HG03045 (cell line): Measurements from ENCODE around the gene TMEM120B.
"Not testable (repeated sequence)": the region's sequence is repeated elsewhere in the genome, so short reads cannot be mapped to it uniquely, and the experiment has no call there.

Source experiments
- ATAC-seq: cut with Tn5 transposase; IDR thresholded peaks from one replicate; pipeline ENCODE4 v1.9.1; 2021; ENCODE audit warnings: mild to moderate bottlenecking, moderate library complexity; ENCODE audit not compliant: unreplicated experiment

TMEM120B gene

DNA sequence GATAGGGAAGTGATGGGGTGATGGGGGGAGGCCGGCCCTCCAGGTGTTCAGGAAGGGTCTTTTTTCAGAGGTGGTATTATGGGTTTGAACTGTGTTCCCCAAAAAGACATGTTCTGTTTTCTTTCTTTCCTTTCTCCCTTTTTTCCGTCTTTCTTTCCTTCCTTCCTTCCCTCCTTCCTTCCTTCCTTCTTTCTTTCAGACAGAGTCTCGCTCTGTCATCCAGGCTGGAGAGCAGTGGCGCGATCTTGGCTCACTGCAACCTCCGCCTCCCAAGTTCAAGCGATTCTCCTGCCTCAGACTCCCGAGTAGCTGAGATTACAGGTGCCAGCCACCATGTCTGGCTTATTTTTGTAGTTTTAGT, 3.5 kb upstream of the TMEM120B start:
- ATAC-seq = not testable (repeated sequence)

DNA sequence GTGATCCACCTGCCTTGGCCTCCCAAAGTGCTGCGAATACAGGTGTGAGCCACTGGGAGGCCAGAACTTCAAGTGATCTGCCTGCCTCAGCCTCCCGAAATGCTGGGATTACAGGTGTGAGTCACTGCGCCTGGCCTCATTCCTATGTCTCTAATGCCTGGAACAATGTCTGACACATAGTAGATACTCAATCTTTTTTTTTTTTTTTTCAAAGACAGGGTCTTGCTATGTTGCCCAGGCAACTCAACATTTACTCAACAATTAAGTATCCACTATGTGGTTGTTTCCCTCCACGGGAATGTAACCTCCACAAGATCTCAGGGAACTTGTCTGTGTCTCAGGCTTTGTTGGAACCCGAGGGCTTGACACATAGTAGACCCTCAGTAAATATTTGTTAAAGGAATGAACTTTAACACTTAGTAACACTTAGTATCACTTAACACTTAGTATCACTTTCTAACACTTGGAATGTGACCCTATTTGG, 3.0 kb upstream of the TMEM120B start:
- ATAC-seq = no peak

DNA sequence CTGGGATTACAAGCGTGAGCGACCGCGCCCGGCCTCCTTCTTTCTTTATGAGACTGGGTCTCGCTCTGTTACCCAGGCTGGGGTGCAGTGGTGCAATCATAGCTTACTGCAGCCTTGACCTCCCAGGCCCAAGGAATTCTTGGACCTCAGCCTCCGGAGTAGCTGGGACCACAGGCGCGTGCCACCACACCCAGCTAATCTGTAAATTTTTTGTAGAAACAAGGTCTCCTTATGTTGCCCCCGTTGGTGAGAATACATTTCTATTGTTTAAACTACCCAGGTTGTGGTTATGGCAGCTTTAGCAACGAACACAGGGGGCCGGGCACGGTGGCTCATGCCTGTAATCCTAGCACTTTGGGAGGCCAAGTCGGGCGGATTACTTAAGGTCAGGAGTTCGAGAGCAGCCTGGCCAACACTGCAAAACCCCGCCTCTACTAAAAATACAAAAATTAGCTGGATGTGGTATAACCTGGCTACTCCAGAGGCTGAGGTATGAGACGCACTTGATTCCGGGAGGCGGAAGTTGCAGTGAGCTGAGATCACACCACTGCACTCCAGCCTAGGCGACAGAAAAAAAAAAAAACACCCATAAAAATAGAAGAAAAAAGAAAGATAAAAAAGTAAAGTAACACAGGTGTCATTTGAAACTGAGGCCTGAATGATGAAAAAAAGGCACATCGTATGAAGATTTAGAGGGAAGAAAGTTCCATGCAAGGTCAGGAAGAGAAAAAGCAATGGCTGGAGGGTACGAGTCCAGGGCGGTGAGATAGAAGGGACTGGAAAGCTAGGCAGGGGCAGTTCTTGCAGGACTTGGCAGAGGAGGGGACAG, 977 bp upstream of the TMEM120B start:
- no peak for ATAC-seq

DNA sequence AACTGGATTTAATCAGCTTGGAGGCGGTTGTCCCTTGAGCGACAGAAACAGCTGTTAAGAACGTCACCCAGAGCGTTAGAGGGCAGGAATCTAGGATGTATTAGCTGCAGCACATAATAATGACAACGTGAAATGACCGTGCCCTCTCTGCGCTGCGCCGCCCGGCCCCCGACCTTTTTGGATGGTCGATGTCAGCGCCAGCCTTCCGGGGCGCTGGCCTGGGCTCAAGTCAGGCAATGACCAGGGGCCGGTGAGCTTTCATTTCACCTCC, 427 bp upstream of the TMEM120B start:
- ATAC-seq = peak; percentile 25

DNA sequence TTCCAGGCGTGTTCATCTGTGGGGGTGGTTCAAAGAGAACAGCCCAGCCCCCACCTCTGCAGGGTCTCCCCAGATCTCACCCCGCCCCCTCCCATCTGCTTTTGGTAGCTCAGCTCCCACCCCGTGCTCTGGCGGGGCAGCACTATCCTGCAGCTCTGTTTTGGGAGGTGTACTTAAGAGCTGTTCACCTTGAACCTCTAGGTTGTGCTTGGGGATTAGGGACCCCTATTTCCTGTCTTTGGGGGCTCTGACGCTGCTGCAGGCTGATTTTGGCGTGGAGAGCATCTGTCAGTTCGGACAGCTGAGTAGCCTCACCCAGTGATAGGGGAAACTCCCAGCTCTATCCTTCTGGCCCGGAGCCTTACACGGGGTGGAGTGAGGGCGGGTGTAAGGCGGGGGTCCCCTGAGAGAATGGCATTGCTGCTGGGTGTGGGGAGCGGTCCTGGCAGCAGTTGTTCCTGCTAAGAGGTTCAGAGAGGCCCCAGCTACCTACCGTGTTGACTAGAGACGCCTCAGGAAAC, 765 bp downstream of the TMEM120B start:
- ATAC-seq = no peak

DNA sequence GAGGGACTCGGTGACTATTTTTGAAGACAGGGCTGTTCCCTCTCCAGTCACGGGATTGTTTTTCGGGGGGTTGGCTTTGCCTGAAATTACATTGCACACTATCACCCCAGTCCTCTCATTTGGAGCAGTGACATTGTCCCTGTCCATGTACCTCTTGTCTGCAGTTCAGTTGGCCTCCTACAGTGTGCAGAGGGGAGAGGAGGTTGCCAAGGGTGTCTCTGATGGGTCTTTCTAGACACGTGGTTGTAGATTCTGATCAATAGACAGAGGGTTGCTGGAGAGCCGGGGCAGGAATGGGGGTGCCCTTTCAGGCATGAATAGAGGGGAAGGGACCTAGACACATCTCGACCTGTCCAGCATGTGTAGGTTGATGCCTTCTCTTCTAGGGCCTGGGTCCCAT, 1.2 kb downstream of the TMEM120B start:
- no peak for ATAC-seq

DNA sequence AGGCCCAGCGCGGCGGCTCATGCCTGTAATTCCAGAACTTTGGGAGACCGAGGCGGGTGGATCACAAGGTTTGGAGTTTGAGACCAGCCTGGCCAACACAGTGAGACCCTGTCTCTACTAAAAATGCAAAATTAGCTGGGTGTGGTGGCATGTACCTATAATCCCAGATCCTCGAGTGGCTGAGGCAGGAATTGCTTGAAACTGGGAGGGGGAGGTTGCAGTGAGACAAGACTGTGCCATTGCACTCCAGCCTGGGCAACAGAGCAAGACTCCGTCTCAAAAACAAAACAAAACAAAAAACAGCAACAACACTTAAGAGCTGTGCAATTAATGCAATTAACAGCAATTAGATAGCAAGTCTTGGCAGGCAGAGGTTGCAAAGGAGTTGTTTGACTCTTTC, 2.5 kb downstream of the TMEM120B start:
- not testable (repeated sequence) for ATAC-seq

DNA sequence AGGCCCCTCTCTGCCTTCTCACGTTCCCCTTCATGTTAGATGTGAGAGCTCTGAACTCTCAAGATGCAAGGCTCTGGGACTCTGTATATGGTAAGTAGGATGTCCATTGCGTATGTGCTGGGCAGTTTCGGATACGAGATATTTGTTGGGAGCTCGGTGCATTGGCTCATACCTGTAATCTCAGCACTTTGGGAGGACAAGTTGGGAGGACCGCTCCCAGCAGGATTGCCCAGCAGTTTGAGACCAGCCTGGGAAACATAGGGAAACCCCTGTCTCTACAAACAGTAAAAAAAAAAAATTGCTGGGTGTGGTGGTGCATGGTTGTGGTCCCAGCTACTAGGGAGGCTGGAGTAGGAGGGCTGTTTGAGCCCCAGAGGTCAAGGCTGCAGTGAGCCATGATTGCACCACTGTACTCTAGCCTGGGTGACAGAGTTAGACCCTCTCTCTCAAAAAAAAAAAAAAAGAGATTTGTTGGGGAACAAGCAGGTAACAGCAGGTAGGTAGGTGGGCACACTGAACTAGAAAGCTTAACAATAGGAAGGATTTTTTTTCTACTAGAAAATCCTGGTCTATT, 3.4 kb downstream of the TMEM120B start:
- no peak for ATAC-seq

DNA sequence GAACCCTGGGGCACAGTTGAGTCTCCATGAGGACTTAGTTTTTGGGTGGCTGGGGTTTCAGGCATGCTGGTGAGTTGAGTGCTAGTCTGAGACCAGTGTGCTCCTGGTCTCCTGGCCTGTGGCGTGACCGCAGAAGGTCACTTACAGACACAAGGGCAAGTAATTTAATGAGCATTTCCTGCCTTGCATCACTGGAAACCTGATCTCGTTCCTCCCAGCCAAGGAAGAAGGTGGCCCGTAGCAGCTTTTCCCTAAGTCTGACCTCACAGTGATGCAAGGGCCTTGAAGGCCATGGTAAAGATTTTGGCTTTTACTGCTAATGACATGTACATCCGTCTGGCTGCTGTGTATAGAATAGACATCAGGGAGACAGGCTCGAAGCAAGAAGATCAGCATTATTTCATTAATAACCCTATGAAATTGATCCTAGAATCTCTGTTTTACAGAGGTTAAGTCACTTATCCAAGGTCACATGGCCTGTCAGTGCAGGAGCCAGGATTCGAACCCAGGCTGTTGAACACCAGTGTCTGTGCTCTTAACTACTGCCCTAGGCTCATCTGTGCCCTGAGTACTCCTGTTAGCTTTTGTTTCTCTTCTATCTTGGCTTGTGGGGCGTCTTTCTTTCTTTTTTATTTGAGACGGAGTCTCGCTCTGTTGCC, 4.6 kb downstream of the TMEM120B start:
- ATAC-seq = no peak

DNA sequence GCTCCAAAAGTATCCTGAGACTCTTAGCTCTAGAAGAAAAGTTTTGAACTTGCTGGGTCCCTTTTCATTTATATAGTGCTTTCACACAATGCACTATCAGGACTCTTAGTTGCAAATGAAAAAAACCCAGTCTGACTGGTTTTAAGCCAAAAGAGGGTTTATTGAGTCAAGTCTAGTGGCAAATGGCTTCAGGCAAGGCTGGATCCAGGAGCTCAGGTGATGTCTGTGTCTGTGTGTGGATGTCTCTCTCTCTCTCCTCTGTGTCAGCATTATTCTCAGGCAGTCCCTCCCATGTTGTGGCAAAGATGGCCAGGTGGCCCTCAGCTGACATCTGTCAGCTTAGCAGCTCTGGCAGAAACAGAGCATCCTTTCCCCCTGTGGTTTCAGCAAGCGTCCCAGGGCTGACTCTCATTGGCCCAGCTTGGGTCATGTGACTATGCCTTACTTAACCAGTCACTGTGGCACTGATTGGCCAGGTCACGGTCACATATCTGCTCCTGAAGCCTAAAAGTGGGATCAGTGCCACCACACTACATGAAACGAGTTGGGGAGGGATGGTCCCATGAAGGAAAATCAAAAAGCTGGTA, 6.2 kb downstream of the TMEM120B start:
- no peak for ATAC-seq

DNA sequence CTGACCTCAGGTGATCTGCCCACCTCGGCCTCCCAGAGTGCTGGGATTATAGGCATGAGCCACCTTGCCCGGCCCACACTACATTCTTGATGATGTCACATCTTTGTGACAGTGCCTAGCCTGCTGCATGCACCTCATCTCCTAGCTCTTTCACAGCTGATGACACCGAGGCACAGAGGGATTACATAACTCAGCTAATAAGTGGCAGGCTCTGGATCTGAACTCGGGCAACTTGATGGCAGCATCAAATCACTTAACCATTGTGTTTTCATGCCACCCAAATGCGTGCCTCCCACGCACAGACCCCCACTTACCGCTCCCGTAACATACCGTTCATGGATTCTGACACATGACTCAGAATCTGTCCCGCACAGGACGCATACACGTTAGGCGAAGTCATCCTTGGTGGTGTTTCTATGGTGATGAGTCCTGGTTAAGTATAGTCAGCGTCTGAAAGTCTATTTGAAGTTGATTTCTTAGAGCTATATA, 7.4 kb downstream of the TMEM120B start:
- ATAC-seq = no peak

DNA sequence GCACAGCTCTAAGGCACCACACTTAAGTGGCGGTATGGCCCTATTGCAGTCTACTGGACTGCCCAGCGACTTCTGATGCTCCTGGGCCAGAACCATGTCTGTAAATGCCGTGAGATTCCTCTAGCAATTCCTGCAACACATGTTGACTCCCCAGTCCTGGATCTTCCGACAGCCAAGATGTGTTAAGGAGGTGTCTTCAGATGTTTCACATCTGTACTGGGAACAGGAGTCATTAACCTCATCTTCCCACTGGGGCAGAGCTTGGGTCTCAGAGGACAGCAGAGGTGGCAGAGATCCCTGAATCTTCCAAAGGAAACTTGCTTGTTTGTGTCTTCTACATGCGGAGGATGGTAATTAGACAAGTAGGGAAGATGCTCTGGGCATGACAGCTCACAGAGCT, 8.2 kb downstream of the TMEM120B start:
- no peak for ATAC-seq

DNA sequence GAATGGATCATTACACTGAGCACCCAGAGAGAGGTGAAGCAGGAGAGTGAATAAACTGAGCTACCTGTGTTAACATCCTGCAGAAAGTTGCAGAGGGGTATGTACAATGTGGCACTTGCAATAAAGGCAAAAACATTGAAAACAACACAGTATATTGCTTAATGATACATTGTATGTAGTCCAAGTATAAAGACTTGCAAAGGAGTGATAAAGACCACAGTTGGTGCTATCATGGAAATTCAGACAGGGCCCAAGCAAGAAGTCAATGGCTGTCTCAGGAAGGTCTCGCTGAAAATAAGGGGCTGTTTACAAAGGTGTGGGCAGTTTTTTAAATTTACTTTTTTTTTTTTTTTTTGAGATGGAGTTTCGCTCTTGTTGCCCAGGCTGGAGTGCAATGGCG, 10.0 kb downstream of the TMEM120B start:
- ATAC-seq = no peak

DNA sequence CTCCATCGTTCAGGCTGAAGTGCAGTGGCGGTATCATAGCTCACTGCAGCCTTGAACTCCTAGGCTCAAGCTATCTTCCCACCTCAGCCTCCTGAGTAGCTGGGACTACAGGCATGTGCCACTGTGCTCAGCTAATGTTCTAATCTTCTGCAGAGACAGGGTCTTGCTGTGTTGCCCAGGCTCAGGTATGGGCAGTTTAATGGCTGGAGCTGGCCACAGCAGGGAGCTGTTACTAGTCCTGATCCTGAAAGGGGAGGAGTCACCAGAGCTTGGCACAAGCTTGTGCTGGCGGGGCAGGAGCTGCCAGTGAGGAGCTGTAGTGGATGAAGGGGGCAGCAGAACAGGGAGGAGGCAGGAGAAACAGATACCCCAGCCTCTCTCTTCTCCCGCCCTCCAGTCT, 10.6 kb downstream of the TMEM120B start:
- ATAC-seq = no peak

DNA sequence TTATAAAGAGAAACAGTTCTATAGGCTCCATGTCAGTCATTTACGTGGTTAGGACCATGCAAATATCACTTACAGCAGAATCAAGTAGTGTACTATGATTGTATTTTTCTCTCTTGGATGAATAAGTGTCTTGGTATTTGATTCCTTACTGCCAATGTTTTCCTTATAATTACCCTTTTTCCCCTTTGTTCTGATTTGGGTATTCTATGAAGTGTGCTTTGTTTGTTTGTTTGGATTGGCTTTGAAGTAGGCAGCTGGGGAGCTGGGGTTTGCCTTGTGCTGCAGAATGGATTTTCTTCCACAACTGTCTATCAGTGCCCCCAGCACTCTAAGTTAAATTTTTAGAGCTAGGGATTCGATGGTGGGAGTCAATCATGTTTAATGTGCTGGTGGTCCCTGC, 12.4 kb downstream of the TMEM120B start:
- ATAC-seq = no peak

DNA sequence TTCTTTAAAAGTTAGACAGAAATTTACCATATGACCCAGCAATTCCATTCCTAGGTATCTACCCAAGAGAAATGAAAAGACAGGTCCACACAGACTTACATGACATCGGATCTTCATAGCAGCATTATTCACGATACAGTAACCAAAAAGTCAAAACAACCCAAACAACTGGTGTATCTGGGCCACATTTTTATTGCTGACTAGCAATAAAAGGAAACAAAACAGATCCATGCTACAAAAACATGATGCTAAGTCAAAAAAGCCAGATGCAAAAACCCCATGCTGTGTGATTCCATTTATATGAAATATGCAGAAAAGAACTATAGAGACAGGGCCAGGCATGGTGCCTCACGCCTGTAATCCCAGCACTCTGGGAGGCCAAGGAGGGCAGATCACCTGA, 12.9 kb downstream of the TMEM120B start:
- ATAC-seq = no peak

DNA sequence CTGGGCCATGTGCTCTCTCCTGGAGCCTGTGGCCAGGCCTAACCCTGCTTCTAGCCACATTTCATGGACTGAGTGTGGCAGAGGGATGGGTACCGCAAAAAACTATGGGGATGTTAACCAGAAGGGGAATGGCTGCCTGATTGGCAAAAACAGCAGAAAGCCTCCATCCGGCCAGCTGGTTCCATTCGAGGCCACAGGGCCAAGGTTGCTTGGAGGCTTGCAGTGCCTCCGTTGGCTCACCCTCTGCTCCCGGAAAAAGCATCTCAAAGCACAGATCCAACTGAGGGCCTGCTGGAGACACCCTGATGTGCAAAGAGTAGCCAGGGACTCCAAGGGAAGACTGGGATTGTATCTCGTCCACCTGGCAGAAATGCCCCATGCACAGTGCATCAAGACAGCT, 16.5 kb downstream of the TMEM120B start:
- ATAC-seq = no peak

DNA sequence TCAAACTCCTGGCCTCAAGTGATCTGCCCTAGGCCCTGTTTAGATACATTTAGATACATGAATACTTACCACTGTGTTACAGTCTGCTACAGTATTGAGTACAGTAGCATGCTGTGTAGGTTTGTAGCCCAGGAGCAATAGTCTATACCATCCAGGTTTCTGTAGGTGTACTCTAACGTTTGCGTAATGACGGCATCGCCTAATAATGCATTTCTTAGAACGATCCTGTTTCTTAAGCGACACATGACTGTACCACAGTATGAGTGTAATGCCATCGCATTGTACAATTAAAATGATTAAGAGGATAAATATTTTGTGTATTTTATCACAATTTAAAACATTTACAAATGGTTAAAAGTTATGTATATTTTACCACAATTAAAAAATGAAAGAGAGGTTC, 18.9 kb downstream of the TMEM120B start:
- ATAC-seq = no peak

DNA sequence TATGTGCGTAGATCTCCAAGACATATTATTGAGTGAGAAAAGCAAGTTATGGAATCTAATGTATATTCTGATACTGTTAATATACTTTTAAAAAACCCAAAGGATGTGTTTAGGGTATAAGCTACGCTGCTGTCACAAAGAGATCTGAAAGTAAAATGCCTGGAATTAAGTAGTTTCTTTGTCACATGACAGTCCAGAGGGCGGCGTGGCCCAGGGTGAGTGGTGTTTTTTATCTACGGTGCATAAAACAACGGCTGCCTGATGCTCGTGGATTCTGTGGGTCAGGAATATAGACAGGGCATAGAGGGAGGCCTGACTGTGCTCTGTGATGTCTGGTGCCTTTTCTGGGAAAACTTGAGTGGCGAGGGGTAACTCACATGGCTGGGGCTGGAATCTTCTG, 21.3 kb downstream of the TMEM120B start:
- no peak for ATAC-seq

DNA sequence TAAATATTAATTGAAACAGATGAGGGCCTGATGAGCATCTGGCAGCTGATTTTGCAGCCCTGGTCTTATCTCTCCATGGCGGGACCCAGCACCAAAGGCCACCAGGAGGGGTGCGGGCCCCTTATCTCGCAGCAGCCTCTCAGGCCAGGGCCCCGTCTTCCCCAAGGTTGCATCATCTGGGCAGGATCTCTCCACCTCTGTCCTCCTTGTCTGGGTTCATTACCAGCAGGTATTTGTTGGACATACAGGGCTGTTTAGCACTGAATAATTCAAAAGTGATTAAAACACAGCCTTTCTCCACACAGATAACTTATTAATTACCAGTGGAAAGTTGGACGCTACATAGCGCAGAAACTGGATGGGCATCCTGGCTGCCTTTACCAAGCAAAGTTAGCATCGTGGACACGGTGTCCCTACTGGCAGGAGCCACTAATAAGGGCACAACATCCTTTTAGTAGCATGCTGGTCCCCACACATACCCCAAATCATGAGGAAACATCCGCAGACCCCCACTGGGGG, 25.8 kb downstream of the TMEM120B start:
- ATAC-seq = no peak

DNA sequence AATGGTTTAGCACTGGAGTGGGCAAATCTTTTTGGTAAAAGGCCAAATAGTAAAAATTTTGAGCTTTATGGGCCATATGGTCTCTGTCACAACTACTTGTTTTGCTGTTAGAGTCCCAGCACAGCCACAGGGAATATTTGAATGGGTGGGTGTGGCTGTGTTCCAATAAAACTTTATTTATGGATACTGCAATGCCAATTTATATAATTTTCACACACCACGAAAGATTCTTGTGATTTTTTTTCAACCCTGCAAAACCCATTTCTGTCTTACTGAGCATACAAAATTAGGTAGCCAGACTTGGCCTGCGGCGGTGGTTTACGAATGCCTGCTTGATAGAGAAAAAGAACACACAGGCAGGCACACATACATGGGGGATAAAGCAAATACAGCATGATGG, 28.3 kb downstream of the TMEM120B start:
- ATAC-seq = no peak
